Stimulated activated naive B cell treated with anti-CD40 and anti-IgM and Interleukin-4, amounts not matched to agents 10 μg/mL and 1 μg/mL and 100 μg/mL, for 72 hours (primary cell): ENCODE data around the gene TC2N.
"Not testable (repeated sequence)": the region's sequence is repeated elsewhere in the genome, so short reads cannot be mapped to it uniquely, and the experiment has no call there.

Source experiments
- ATAC-seq, 2 donors: fragments of 150-1000 bp; cut with Tn5 transposase; replicated peaks; 2 replicates each; pipeline ENCODE4 v1.10.0; 2021; ENCODE audit warnings: moderate library complexity in 1 of 2
- DNase-seq: peaks from one replicate; pipeline ENCODE4 v3.0.0; 2021
- H3K27ac Mint-ChIP-seq: one replicate; pipeline ENCODE4 v1.8.0; 2022; ENCODE audit warnings: mild to moderate bottlenecking, mixed read lengths
- H3K27me3 Mint-ChIP-seq, 2 donors: one replicate each; pipeline ENCODE4 v1.8.0; 2022; ENCODE audit warnings: mixed read lengths in 2 of 2
- H3K36me3 Mint-ChIP-seq, 2 donors: one replicate each; pipeline ENCODE4 v1.8.0; 2022; ENCODE audit warnings: mixed read lengths in 2 of 2, mild to moderate bottlenecking in 1 of 2
- H3K4me1 Mint-ChIP-seq, 2 donors: one replicate each; pipeline ENCODE4 v1.8.0; 2022; ENCODE audit warnings: mixed read lengths in 2 of 2, mild to moderate bottlenecking in 1 of 2
- H3K4me3 Mint-ChIP-seq, 2 donors: one replicate each; pipeline ENCODE4 v1.8.0; 2022; ENCODE audit warnings: mild to moderate bottlenecking in 2 of 2, mixed read lengths in 2 of 2, moderate library complexity in 1 of 2
- H3K9me3 Mint-ChIP-seq, 2 donors: one replicate each; pipeline ENCODE4 v1.8.0; 2022; ENCODE audit warnings: mixed read lengths in 2 of 2, mild to moderate bottlenecking in 1 of 2

The TC2N gene

GRCh38 chr14:91882776-91883175 is 15.4 kb upstream of the TC2N start:
- ATAC-seq: no peak

DNA sequence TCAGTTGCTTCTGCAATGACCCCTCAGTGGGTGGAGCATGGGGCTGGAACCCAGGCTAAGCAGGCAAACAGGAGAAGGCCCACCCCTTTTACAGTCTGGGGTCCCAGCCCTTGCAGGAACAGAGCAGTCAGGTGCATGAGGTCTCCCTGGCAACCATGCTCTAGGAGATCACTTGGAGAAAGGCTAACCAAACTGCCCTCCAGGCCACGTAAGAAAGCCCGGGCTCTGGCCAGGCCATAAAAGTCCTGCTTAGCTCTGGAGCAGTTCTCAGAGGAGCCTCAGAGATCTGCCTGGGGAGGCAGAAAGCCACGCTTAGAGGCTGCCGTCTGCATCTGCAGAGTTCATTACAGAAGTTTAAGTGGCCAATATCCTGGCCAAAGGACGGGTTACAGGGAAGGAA is 15.0 kb upstream of the TC2N start:
- Mint-ChIP-seq H3K36me3 (no peaks in the 10 kb centered on the region), H3K27me3 (peaks cover 0 to 6% of the 10 kb centered on the region in 2 donors), H3K4me3 (no peak overlapping the region), H3K27ac (no peak overlapping the region), H3K9me3 (no peaks in the 10 kb centered on the region), H3K4me1 (peaks cover 7 to 13% of the 10 kb centered on the region in 2 donors)
- ATAC-seq: no peak
- DNase-seq: no peak

More at GRCh38 chr14:91882776-91883175, 15.4 kb upstream of the TC2N start:
- no peak for DNase-seq
- Mint-ChIP-seq H3K27ac (no peak overlapping the region), H3K27me3 (peaks cover 0 to 6% of the 10 kb centered on the region in 2 donors), H3K4me1 (peaks cover 3 to 10% of the 10 kb centered on the region in 2 donors), H3K36me3 (no peaks in the 10 kb centered on the region), H3K4me3 (no peak overlapping the region), H3K9me3 (no peaks in the 10 kb centered on the region)

DNA sequence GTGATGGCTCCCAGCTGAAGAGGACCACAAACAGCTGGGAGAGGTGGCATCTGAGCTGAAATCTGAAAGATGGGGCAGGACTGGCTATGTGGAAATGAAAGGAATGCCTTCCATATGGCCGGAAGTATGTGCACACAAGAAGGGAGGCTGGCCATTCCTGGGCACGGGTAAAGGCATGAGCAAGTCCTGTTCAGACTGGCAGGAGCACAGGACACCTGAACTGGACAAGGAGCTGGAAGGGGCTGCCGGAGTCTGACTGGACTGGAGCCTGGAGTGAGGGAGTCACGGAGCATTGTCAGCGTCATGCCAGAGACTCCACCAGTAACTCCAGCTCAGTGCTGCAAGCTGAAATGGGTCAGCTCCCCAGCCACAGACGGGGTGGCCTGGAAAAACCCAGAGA is 11.9 kb upstream of the TC2N start:
- ATAC-seq: no peak
- Mint-ChIP-seq H3K36me3 (no peaks in the 10 kb centered on the region), H3K4me1 (peaks cover 14 to 18% of the 10 kb centered on the region in 2 donors)

GRCh38 chr14:91878274-91878673 is 10.9 kb upstream of the TC2N start:
- H3K27me3 Mint-ChIP-seq: no peaks in the 10 kb centered on the region
- H3K27ac Mint-ChIP-seq: no peak overlapping the region
- DNase-seq (no peak), ATAC-seq (no peak)
- H3K36me3 Mint-ChIP-seq: no peaks in the 10 kb centered on the region
- H3K9me3 Mint-ChIP-seq: no peaks in the 10 kb centered on the region
- peaks cover 23 to 26% of the 10 kb centered on the region in 2 donors for H3K4me1 Mint-ChIP-seq
- H3K4me3 Mint-ChIP-seq: no peak overlapping the region

More for the DNA sequence above, 11.9 kb upstream of the TC2N start:
- Mint-ChIP-seq H3K27me3 (peaks cover 0 to 4% of the 10 kb centered on the region in 2 donors), H3K4me3 (no peak overlapping the region), H3K27ac (no peak overlapping the region), H3K9me3 (no peaks in the 10 kb centered on the region)
- DNase-seq: no peak

DNA sequence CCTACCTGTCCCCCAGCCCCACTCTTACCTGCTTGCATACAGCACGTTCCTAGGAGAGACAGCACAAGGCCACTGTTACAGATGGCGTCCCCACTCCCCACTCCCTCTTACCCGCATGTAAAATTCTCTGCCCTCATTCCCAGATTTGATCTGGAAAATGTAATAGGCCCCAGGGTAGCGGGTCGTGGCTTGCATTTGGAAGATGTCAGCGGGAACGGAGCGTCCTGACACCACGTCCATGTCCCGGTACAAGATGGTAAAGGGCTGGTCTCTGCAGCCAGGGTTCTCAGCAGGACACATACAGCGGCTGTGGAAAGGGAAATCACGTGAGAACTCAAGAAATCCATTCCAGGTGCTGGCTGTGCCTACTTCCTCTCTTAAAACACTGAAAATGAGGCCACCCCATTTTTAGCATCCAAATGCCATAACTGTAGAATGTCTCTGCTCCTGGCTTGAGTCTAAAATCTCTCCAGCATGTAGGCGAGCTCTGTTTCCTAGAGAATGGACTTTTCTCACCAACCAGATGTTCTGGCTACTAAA is 10.1 kb upstream of the TC2N start:
- no peaks in the 10 kb centered on the region for H3K9me3 Mint-ChIP-seq
- no peaks in the 10 kb centered on the region for H3K36me3 Mint-ChIP-seq
- ATAC-seq: no peak
- H3K27ac Mint-ChIP-seq: no peak overlapping the region
- no peaks in the 10 kb centered on the region for H3K27me3 Mint-ChIP-seq
- H3K4me1 Mint-ChIP-seq: peaks cover 28 to 31% of the 10 kb centered on the region in 2 donors
- no peak overlapping the region for H3K4me3 Mint-ChIP-seq
- no peak for DNase-seq

DNA sequence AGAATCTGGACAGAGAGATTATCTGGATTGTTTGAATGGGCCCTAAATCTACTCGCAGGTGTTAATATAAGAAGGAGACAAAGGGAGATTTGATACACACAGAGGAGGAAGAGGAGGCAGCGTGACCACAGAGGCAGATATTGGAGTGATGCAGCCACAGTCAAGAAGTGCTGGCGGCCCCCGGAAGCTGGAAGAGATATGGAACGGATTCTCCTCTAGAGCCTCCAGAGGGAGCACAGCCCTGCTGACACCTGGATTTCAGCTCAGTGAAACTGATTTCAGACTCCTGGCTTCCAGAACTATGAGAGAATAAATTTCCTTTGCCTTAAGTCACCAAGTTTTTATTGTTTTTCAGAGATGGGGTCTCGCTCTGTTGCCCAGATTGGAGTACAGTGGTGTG is 9.2 kb upstream of the TC2N start:
- Mint-ChIP-seq H3K9me3 (no peaks in the 10 kb centered on the region), H3K4me1 (peaks cover 35 to 41% of the 10 kb centered on the region in 2 donors), H3K4me3 (no peak overlapping the region), H3K27ac (no peak overlapping the region), H3K36me3 (no peaks in the 10 kb centered on the region), H3K27me3 (no peaks in the 10 kb centered on the region)
- DNase-seq (no peak), ATAC-seq (no peak)

DNA sequence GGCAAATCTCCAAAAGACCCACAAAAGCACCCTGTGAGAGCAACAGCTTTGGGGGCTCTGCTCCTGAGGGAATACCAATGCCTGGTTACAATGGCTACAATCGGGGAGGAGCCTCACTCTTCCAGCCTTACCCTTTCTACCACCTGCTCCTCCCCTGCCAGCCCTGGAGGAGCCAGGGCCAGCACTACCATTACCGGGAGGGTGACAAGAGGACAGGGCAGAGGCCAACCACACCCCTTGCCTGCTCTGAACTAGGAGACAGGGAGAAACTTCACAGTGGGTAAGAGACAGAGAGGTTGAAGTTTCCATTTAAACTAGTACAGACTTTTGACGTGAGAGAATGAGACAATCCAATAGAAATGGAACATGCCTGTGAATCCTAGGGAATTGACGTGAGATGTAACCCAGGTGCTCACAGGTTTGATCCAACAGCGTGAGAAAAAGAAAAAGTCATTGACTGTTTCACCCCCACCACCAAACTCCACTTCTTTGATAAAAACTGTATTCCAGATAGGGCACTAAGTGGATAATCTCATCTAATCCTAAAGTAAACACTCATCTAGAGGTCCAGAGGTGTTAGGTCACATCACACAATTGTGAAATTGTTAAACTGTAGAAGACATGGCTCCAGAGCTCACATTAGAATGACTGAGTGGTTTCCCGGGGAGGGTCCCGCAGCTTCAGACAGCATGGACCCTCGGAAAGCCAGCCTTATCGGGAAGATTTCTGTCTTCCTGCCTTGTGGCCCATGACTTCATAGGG is 8.4 kb upstream of the TC2N start:
- no peaks in the 10 kb centered on the region for H3K27me3 Mint-ChIP-seq
- no peak overlapping the region for H3K27ac Mint-ChIP-seq
- no peaks in the 10 kb centered on the region for H3K36me3 Mint-ChIP-seq
- H3K4me3 Mint-ChIP-seq: no peak overlapping the region
- H3K4me1 Mint-ChIP-seq: peaks cover 35 to 43% of the 10 kb centered on the region in 2 donors
- DNase-seq (no peak), ATAC-seq (no peak)
- H3K9me3 Mint-ChIP-seq: no peaks in the 10 kb centered on the region

- Mint-ChIP-seq H3K4me3 (no peak overlapping the region), H3K4me1 (peaks cover 42 to 56% of the 10 kb centered on the region in 2 donors), H3K9me3 (no peaks in the 10 kb centered on the region), H3K27me3 (no peaks in the 10 kb centered on the region), H3K36me3 (no peaks in the 10 kb centered on the region), H3K27ac (no peak overlapping the region)
- DNase-seq: peak; percentile 59
- peak; percentile 78 to 80 for ATAC-seq
These were observed 6.4 kb upstream of the TC2N start for GRCh38 chr14:91873471-91874415.

- no peaks in the 10 kb centered on the region for H3K9me3 Mint-ChIP-seq
- ATAC-seq (peak; percentile 33 to 41), DNase-seq (no peak)
- H3K27ac Mint-ChIP-seq: peak overlapping the region; percentile 63
- H3K36me3 Mint-ChIP-seq: no peaks in the 10 kb centered on the region
- H3K4me1 Mint-ChIP-seq: peaks cover 40 to 53% of the 10 kb centered on the region in 2 donors
- H3K27me3 Mint-ChIP-seq: no peaks in the 10 kb centered on the region
- H3K4me3 Mint-ChIP-seq: peak overlapping the region in 1 of 2 donors; percentile 18
These were observed 5.5 kb upstream of the TC2N start for GRCh38 chr14:91872517-91873470.

DNA sequence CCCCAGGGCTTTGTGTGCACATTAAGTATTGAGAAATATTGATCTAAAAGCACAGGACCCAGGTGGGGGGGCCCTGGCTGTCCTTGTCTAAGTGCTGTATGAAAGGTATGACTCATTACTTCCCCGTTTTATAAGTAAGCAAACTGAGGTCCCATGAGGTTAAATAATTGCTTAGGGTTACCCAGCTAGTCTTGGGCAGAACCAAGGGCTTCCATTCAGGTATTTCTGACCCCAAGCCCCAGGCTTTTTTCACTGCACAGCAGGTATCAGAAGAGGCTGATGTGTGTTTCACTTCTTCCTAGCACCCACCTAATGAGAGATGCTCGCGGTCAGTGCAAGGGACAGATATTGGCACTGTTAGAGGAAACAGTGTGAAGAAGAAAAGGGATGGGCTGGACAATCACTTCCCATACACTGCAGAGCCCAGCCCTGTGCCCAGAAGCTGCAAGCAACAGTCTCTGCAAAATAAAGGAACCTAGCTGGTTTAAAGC is 4.7 kb upstream of the TC2N start:
- H3K36me3 Mint-ChIP-seq: no peaks in the 10 kb centered on the region
- no peaks in the 10 kb centered on the region for H3K27me3 Mint-ChIP-seq
- peak overlapping the region in 1 of 2 donors; percentile 18 for H3K4me3 Mint-ChIP-seq
- no peaks in the 10 kb centered on the region for H3K9me3 Mint-ChIP-seq
- ATAC-seq (peak; percentile 77 to 80), DNase-seq (peak; percentile 27)
- peaks cover 39 to 52% of the 10 kb centered on the region in 2 donors for H3K4me1 Mint-ChIP-seq
- H3K27ac Mint-ChIP-seq: peak overlapping the region; percentile 63

DNA sequence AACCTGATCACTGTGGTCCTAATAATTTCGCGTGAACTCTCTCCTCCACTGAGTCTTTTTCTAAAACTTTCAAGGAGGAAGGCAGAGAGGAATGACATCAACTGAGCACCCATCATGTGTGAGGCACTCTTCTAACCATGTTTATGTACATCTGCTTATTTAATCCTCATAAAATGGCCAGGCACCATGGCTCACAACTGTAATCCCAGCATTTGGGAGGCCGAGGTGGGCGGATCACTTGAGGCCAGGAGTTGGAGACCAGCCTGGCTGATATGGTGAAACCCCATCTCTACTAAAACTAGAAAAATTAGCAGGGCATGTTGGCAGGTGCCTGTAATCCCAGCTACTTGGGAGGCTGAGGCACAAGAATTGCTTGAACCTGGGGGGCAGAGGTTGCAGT is 4.1 kb upstream of the TC2N start:
- H3K4me3 Mint-ChIP-seq, DNase-seq, H3K27me3 Mint-ChIP-seq, H3K36me3 Mint-ChIP-seq, H3K9me3 Mint-ChIP-seq, ATAC-seq, H3K27ac Mint-ChIP-seq: not testable (repeated sequence)
- peaks cover 39 to 51% of the 10 kb centered on the region in 2 donors for H3K4me1 Mint-ChIP-seq

- ATAC-seq (no peak), DNase-seq (no peak)
- Mint-ChIP-seq H3K9me3 (no peaks in the 10 kb centered on the region), H3K4me1 (peaks cover 39 to 51% of the 10 kb centered on the region in 2 donors), H3K36me3 (no peaks in the 10 kb centered on the region), H3K27me3 (no peaks in the 10 kb centered on the region), H3K27ac (no peak overlapping the region), H3K4me3 (no peak overlapping the region)
These were observed 3.6 kb upstream of the TC2N start for GRCh38 chr14:91870890-91871289.

GRCh38 chr14:91870001-91870400 is 2.7 kb upstream of the TC2N start:
- DNase-seq: no peak
- no peaks in the 10 kb centered on the region for H3K36me3 Mint-ChIP-seq
- H3K4me1 Mint-ChIP-seq: peaks cover 39 to 51% of the 10 kb centered on the region in 2 donors
- no peak overlapping the region for H3K27ac Mint-ChIP-seq
- no peaks in the 10 kb centered on the region for H3K9me3 Mint-ChIP-seq
- no peak for ATAC-seq
- no peak overlapping the region for H3K4me3 Mint-ChIP-seq
- no peaks in the 10 kb centered on the region for H3K27me3 Mint-ChIP-seq
